WTC11 (cell line): ENCODE measurements around the gene LBH. TPM values are rescaled to one million over a fixed set of nuclear protein-coding genes. Genes with fewer than 3 reads are reported as not detected.

Experiments used
- ATAC-seq: fragments of 200-7000 bp; cut with Tn5 transposase; 2 replicates; pipeline ENCODE4 v1.10.0; 2021; ENCODE audit warnings: mild to moderate bottlenecking, moderate library complexity
- CTCF ChIA-PET: fragments of 300-600 bp; sonication (Branson Sonifier 250); formaldehyde crosslinking; loops from one replicate; lab custom pipeline; 2021; ENCODE audit warnings: antibody characterized with exemption; lab: Charles Lee
- POLR2A ChIA-PET: fragments of 350-600 bp; sonication (Branson Sonifier 250); formaldehyde crosslinking; loops from one replicate; lab custom pipeline; 2021; ENCODE audit warnings: antibody characterized with exemption; lab: Charles Lee
- DNase-seq: peaks from one replicate; pipeline ENCODE4 v3.0.0; 2021; ENCODE audit warnings: low spot score
- H3K27ac Mint-ChIP-seq: 2 replicates; pipeline ENCODE4 v1.8.0; 2021; ENCODE audit warnings: mixed read lengths
- H3K27me3 Mint-ChIP-seq: 2 replicates; pipeline ENCODE4 v1.8.0; 2021; ENCODE audit warnings: low read depth, mild to moderate bottlenecking, moderate library complexity, mixed read lengths
- H3K36me3 Mint-ChIP-seq: 2 replicates; pipeline ENCODE4 v1.8.0; 2021; ENCODE audit warnings: mixed read lengths
- H3K4me1 Mint-ChIP-seq: 2 replicates; pipeline ENCODE4 v1.8.0; 2022; ENCODE audit warnings: mixed read lengths
- H3K4me3 Mint-ChIP-seq: 2 replicates; pipeline ENCODE4 v1.8.0; 2021; ENCODE audit warnings: mild to moderate bottlenecking, moderate library complexity, mixed read lengths
- H3K9me3 Mint-ChIP-seq: 2 replicates; pipeline ENCODE4 v1.8.0; 2021; ENCODE audit warnings: mixed read lengths
- AR ChIP-seq: fragments of 250-450 bp; sonication (Bioruptor Pico); IDR thresholded peaks from 2 replicates; pipeline ENCODE4 v1.9.0; 2021; ENCODE audit warnings: mild to moderate bottlenecking
- CREM ChIP-seq: sonication (generic); formaldehyde crosslinking; IDR thresholded peaks from 2 replicates; pipeline ENCODE4 v1.8.1; 2022; ENCODE audit warnings: mild to moderate bottlenecking, missing genetic modification reagents, moderate library complexity
- ELF4 ChIP-seq: sonication (generic); formaldehyde crosslinking; IDR thresholded peaks from 2 replicates; pipeline ENCODE4 v1.8.1; 2022; ENCODE audit warnings: low read depth, mild to moderate bottlenecking, moderate library complexity, missing genetic modification reagents
- FOXK1 ChIP-seq: sonication (generic); formaldehyde crosslinking; IDR thresholded peaks from 2 replicates; pipeline ENCODE4 v1.8.0; 2022; ENCODE audit warnings: mild to moderate bottlenecking, moderate library complexity, missing genetic modification reagents
- JAZF1 ChIP-seq: fragments of 250-450 bp; sonication (Bioruptor Pico); IDR thresholded peaks from 2 replicates; pipeline ENCODE4 v1.9.0; 2021; ENCODE audit warnings: moderate library complexity, mild to moderate bottlenecking, inconsistent platforms
- PRDM15 ChIP-seq: sonication (generic); formaldehyde crosslinking; IDR thresholded peaks from 2 replicates; pipeline ENCODE4 v1.8.0; 2022; ENCODE audit warnings: missing genetic modification reagents
- TEAD4 ChIP-seq: sonication (generic); formaldehyde crosslinking; IDR thresholded peaks from 2 replicates; pipeline ENCODE4 v1.8.0; 2022; ENCODE audit warnings: mild to moderate bottlenecking, missing genetic modification reagents
- ZNF121 ChIP-seq: sonication (generic); formaldehyde crosslinking; IDR thresholded peaks from 2 replicates; pipeline ENCODE4 v1.8.0; 2023; ENCODE audit warnings: missing genetic modification reagents
- ZNF219 ChIP-seq: sonication (generic); formaldehyde crosslinking; IDR thresholded peaks from 2 replicates; pipeline ENCODE4 v1.8.0; 2023; ENCODE audit warnings: missing genetic modification reagents, mild to moderate bottlenecking, borderline replicate concordance
- total RNA-seq: library from RNA; stranded (reverse); gene quantifications from 3 replicates; pipeline ENCODE4 v1.2.3, GENCODE V29; 2021
- TF ChIP-seq, protein P1 (sequence below): sonication (generic); formaldehyde crosslinking; IDR thresholded peaks from 2 replicates; pipeline ENCODE4 v1.8.0; 2023; ENCODE audit warnings: missing genetic modification reagents, mild to moderate bottlenecking, borderline replicate concordance
- TF ChIP-seq, protein P2 (sequence below): fragments of 250-450 bp; sonication (Bioruptor Pico); IDR thresholded peaks from 2 replicates; pipeline ENCODE4 v1.9.0; 2021; ENCODE audit warnings: mild to moderate bottlenecking, borderline replicate concordance

The LBH gene
- total RNA-seq, 1 experiment from 2014 or later, result 47.3 TPM

DNA sequence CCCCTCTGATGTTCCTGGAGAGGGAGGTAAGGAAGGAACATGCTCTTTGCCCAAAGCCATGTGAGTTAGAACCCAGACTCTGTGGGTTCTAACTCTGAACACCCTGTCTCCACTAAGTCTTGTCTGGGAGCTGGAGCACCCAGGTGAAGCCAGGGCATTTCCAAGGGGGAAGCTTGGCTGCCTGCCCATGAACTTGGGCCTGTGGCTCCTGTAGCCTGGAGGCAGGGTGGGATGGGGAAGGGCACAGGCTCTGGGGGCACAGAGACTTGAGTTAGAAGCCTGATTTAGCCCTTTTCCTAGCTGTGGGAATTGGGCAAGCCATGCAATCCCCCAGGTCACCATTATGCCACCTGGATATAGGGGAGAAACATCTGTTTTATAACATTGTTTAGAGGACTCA, 65.2 kb downstream of the LBH start (continued):
- no peak for TF ChIP-seq AR
- no peak for TF ChIP-seq ZNF219
- no peak for TF ChIP-seq JAZF1 (CRISPR knock-in tag)

- ATAC-seq, result no peak
- no peaks in the 10 kb centered on the region for H3K36me3 Mint-ChIP-seq
- DNase-seq, result no peak
- no peak overlapping the region for H3K4me3 Mint-ChIP-seq
- POLR2A ChIA-PET, result no interaction called here
- H3K27ac Mint-ChIP-seq, result no peak overlapping the region
- TF ChIP-seq JAZF1 (CRISPR knock-in tag) (no peak), PRDM15 (CRISPR knock-in tag) (no peak), FOXK1 (CRISPR knock-in tag) (no peak)
- H3K4me1 Mint-ChIP-seq, result peaks cover 50% of the 10 kb centered on the region
- peaks cover 12% of the 10 kb centered on the region for H3K27me3 Mint-ChIP-seq
- CTCF ChIA-PET, result no interaction called here
- H3K9me3 Mint-ChIP-seq, result peaks cover 7% of the 10 kb centered on the region; the same call in 1 of the 2 replicates
Measured at GRCh38 chr2:30298302-30298701, 67.0 kb downstream of the LBH start.

GRCh38 chr2:30300122-30300455, 68.8 kb downstream of the LBH start:
- DNase-seq (no peak), ATAC-seq (no peak)
- Mint-ChIP-seq H3K27me3 (peaks cover 18% of the 10 kb centered on the region), H3K36me3 (no peaks in the 10 kb centered on the region), H3K4me1 (peaks cover 43% of the 10 kb centered on the region), H3K9me3 (peaks cover 7% of the 10 kb centered on the region; the same call in 1 of the 2 replicates), H3K4me3 (no peak overlapping the region), H3K27ac (no peak overlapping the region)
- TF ChIP-seq, protein P1, sequence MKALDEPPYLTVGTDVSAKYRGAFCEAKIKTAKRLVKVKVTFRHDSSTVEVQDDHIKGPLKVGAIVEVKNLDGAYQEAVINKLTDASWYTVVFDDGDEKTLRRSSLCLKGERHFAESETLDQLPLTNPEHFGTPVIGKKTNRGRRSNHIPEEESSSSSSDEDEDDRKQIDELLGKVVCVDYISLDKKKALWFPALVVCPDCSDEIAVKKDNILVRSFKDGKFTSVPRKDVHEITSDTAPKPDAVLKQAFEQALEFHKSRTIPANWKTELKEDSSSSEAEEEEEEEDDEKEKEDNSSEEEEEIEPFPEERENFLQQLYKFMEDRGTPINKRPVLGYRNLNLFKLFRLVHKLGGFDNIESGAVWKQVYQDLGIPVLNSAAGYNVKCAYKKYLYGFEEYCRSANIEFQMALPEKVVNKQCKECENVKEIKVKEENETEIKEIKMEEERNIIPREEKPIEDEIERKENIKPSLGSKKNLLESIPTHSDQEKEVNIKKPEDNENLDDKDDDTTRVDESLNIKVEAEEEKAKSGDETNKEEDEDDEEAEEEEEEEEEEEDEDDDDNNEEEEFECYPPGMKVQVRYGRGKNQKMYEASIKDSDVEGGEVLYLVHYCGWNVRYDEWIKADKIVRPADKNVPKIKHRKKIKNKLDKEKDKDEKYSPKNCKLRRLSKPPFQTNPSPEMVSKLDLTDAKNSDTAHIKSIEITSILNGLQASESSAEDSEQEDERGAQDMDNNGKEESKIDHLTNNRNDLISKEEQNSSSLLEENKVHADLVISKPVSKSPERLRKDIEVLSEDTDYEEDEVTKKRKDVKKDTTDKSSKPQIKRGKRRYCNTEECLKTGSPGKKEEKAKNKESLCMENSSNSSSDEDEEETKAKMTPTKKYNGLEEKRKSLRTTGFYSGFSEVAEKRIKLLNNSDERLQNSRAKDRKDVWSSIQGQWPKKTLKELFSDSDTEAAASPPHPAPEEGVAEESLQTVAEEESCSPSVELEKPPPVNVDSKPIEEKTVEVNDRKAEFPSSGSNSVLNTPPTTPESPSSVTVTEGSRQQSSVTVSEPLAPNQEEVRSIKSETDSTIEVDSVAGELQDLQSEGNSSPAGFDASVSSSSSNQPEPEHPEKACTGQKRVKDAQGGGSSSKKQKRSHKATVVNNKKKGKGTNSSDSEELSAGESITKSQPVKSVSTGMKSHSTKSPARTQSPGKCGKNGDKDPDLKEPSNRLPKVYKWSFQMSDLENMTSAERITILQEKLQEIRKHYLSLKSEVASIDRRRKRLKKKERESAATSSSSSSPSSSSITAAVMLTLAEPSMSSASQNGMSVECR (CRISPR knock-in tag), result no peak
- TF ChIP-seq CREM (CRISPR knock-in tag) (no peak), ELF4 (CRISPR knock-in tag) (no peak), ZNF121 (no peak), TEAD4 (CRISPR knock-in tag) (no peak)
- TF ChIP-seq, protein P2, sequence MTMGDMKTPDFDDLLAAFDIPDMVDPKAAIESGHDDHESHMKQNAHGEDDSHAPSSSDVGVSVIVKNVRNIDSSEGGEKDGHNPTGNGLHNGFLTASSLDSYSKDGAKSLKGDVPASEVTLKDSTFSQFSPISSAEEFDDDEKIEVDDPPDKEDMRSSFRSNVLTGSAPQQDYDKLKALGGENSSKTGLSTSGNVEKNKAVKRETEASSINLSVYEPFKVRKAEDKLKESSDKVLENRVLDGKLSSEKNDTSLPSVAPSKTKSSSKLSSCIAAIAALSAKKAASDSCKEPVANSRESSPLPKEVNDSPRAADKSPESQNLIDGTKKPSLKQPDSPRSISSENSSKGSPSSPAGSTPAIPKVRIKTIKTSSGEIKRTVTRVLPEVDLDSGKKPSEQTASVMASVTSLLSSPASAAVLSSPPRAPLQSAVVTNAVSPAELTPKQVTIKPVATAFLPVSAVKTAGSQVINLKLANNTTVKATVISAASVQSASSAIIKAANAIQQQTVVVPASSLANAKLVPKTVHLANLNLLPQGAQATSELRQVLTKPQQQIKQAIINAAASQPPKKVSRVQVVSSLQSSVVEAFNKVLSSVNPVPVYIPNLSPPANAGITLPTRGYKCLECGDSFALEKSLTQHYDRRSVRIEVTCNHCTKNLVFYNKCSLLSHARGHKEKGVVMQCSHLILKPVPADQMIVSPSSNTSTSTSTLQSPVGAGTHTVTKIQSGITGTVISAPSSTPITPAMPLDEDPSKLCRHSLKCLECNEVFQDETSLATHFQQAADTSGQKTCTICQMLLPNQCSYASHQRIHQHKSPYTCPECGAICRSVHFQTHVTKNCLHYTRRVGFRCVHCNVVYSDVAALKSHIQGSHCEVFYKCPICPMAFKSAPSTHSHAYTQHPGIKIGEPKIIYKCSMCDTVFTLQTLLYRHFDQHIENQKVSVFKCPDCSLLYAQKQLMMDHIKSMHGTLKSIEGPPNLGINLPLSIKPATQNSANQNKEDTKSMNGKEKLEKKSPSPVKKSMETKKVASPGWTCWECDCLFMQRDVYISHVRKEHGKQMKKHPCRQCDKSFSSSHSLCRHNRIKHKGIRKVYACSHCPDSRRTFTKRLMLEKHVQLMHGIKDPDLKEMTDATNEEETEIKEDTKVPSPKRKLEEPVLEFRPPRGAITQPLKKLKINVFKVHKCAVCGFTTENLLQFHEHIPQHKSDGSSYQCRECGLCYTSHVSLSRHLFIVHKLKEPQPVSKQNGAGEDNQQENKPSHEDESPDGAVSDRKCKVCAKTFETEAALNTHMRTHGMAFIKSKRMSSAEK, result no peak
- CTCF ChIA-PET, result interaction anchor here (1.0 kb wide), 1 partner anchor 61 kb away, joined by 4 read pairs; no protein-coding TSS in a partner anchor
- POLR2A ChIA-PET, result interaction anchor here (0.7 kb wide), 1 partner anchor 272 kb away, joined by 3 read pairs; no protein-coding TSS in a partner anchor
